Bone marrow (tissue), 2 donors: ENCODE measurements around the gene METTL25B.
"Not testable (repeated sequence)": the region's sequence is repeated elsewhere in the genome, so short reads cannot be mapped to it uniquely, and the experiment has no call there.

Source experiments
- DNase-seq, 2 donors: peaks; one replicate each; lab custom pipeline; 2025; lab: John Stamatoyannopoulos, UW

Gene METTL25B

GRCh38 chr1:156748670-156749418, 20.6 kb downstream of the METTL25B start:
- peak in 1 of 2 donors; percentile 45 for DNase-seq

GRCh38 chr1:156749419-156750118, 21.3 kb downstream of the METTL25B start:
- no peak for DNase-seq

DNA sequence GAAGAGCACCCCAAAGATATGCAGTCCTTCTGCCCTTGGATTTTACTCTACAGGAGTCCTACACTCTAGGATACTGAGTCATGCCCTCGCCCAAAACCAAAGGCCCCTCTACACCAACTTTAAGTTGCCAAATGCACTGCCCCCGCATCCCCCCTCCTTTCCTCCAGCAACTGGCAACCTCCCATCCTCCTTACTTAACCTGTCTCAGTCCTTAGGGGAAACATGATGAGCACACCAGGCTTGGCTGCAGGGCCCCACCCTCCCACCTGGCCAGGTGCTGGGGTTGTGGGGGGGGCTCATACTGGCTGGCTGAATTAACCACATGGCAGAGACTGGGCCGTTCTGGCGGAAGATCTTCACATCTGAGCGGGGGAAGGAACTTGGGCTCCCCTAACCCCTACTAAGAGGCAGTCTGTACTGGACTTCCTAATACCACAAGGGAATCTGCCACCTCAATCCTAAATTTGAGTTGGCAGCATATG, 22.0 kb downstream of the METTL25B start:
- peak in 1 of 2 donors; percentile 44 for DNase-seq

DNA sequence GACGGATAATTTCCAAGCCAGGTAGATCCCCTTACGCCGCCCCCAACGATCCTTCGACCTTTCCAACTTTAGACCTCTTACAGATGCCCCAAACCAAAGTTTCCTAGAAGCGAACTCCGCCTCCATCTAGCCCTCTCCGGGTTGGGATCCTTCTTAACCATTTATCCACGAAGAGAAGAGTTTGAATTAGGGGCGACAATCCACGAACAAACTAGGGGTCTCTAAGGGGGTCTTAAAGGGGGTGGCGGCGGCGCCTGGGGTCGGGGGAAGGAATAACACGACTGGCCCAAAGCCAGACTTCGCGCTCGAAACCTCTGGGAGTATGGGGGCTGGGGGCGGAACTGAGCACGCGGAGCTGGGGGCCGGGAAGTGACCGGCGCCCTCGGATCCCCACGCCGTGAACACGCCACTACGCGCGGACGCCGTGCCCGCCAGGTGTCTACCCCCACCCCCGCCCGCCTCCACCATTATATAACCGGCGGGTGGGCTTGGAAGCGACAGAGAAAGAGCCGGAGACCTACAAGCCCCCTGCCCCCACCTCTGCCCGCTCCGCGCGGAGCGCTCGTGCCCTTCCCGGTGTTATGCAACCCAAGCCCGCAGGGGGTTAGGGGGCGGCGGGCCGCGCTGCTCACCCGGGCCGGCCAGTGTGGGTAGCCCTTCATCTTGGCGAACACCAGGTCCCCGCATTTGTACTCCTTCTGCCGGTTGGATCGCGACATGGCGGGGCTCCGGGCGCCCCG, 22.6 kb downstream of the METTL25B start:
- no peak for DNase-seq

DNA sequence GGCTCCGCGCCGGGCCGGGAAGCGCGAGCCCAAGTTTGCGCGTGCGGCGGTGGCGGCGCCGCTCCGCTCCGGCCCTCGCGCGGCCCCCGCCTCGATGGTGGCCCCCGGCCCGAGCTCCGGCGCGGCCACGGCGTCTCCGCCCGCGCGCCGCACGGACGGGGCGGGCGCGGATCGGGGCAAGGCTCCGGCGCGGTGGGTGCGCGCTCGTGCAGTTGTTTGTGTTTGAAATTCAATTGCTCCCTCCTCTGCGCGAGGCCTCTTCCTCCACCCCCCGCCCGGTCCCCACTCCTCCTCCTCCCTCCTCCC, 23.1 kb downstream of the METTL25B start, which contains the start of gene HDGF:
Gene HDGF (minus strand): TSS at position 225 of the 306 bp plus-strand sequence. CDS start 246 bp downstream, outside the sequence.
- no peak for DNase-seq

GRCh38 chr1:156751757-156752481, 23.6 kb downstream of the METTL25B start:
- DNase-seq, result peak; percentile 75 to 89

- no peak for DNase-seq
Observed at GRCh38 chr1:156752843-156753482, 24.7 kb downstream of the METTL25B start.

DNA sequence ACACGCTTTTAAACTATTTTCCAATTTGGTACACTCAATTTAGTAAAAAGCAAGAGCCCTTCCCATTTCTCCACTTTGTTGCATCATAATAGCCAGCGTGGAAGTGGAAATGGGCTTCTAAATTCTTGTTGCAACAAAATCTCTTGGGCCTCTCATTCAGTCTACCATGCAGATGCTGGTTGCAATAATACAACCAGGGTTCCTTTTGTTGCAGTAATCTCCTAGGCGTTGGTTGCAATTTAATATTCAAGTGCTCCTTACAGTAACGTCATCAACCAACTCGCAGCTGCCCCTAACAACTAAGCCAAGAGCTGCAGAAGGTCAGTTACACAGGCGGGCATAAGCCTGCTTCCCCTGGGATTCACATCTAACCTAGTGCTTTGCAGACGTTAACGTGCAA, 25.9 kb downstream of the METTL25B start:
- no peak for DNase-seq

DNA sequence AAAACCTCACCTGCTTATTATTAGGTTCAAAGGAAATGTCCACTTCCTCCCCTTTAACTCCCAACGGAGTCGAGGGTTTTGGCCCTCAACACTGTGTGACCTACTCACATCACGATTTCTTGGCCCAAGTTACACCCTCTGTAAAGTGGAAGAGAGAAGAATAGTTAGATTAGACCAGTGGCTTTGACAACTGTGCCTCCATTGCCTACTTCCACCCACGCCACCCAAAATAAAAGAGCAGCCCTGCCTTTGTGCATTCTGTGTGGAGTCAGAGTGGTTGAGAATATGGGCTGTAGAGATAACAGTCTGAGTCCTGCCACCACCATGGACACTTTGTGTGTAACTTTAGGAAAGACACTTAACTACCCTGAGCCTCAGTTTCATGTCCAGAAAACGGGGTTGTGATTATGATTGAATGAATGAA, 27.3 kb downstream of the METTL25B start:
- DNase-seq, result no peak

DNA sequence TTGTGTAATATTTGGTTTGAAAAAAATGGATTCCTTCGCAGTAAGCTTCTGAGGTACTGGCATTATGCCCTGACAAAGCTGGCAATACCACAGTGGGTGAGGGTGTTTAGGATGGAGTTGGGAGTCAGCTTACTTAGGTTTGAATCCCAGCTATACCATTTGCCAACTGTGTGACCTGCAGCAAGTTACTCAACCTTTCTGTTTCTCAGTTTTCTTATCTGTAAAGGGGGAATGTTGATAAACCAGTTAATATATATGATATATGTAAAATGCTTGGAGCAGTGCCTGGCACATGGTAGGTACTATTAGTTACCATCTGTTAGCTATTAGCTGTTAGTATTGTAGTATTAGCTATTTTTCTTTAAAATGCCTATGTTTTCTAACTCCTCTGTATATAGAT, 28.1 kb downstream of the METTL25B start:
- no peak for DNase-seq

DNA sequence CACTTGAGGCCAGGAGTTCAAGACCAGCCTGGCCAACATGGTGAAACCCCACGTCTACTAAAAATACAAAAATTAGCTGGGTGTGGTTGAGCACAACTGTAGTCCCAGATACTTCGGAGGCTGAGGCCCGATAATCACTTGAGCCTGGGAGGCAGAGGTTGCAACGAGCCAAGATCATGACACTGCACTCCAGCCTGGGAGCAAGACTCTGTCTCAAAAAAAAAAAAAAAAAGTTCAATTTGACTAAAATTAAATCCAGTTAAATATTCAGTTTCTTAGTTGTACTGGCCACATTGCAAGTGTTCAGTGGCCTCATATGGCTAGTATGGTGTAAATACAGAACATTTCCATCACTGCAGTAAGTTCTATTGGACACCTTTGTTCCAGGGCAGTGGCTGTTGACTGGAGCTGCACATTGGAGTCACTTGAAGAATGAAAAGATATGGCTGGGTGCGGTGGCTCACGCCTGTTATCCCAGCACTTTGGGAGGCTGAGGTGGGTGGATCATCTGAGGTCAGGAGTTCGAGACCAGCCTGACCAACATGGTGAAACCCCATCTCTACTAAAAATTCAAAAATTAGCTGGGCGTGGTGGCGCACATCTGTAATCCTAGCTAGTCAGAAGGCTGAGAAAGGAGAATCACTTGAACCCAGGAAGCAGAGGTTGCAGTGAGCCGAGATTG, 29.4 kb downstream of the METTL25B start:
- not testable (repeated sequence) for DNase-seq

DNA sequence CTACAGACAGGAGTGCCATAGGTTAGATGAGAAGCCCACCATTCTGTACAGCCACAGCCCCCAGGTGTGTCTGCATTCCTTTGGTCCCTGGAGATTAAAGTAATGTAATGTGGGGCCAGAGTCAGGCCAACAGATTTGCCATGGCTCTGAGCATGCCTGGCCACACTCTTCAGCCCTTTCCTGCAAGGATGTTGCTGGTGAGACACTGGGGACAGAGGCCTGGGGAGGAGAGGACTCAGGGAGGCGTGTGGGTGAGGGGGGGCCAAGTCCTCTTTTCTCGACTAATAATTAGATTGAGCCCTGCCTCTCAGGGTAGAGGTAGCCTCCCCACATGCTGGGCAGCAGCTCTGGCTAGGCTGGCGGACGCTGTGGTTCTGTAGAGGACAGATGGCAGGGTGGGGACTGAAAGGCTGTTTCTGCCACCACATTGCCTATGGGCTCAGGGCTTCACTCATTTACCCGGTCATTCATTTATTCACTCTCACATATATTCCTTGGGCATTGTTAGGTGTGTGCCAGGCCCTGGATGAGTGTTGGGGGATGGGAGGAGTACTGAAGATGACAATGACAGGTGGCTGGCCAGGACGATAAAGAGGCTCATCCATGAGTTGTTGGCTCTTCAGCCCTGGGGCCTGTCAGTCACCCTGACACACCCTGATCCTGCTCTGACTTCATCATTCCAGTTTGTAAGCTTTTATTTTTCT, 32.0 kb downstream of the METTL25B start:
- no peak for DNase-seq

GRCh38 chr1:156760796-156761104, 32.5 kb downstream of the METTL25B start:
- no peak for DNase-seq

DNA sequence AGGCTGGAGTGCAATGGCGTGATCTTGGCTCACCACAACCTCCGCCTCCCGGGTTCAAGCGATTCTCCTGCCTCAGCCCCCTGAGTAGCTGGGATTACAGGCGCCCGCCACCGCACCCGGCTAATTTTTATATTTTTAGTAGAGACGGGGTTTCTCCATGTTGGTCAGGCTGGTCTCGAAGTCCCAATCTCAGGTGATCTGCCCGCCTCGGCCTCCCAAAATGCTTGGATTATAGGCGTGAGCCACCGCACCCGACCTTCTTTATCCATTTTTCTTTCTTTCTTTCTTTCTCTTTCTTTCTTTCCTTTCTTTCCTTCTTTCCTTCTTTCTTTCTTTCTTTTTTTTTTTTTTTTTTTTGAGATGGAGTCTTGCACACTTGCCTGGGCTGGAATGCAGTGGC, 36.9 kb downstream of the METTL25B start:
- not testable (repeated sequence) for DNase-seq

GRCh38 chr1:156765666-156766065, 37.4 kb downstream of the METTL25B start:
- no peak for DNase-seq

DNA sequence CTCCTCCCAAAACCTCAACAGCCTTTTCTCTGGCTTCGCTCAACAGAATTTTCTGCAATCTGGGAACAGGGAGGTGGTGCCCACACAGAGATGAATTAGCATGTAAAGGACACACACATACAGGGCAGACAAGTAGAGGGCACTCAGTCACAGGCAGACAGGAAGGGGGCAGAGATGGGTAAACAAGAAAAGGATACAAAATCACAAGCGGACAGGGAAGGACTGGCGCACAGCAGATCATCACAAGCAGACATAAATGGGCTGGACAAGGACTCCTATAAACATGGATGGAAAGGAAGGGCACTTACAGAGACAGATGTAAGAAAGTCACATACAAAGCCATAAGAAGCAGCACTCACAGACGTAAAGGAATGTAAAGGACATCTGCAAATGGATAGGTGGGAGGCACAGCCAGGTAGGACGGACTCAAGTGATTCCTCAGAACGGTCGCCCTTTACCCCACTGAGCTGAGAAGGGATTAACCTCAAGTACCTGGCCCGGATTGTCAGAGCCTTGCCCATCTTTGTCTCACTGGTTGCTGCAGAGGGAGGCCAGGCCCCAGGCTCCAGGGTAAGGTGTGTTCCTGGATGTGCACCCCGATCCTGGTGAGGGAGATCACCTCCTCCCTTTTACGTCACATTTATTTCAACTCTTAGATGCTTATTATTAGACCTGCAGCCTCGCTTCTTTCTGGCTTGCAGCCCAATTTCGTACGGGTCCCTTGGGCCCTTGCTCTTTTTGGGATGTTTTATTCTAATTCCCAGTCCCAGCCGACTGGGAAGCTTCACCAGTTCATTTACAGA, 38.2 kb downstream of the METTL25B start:
- DNase-seq, result peak in 1 of 2 donors; percentile 69

DNA sequence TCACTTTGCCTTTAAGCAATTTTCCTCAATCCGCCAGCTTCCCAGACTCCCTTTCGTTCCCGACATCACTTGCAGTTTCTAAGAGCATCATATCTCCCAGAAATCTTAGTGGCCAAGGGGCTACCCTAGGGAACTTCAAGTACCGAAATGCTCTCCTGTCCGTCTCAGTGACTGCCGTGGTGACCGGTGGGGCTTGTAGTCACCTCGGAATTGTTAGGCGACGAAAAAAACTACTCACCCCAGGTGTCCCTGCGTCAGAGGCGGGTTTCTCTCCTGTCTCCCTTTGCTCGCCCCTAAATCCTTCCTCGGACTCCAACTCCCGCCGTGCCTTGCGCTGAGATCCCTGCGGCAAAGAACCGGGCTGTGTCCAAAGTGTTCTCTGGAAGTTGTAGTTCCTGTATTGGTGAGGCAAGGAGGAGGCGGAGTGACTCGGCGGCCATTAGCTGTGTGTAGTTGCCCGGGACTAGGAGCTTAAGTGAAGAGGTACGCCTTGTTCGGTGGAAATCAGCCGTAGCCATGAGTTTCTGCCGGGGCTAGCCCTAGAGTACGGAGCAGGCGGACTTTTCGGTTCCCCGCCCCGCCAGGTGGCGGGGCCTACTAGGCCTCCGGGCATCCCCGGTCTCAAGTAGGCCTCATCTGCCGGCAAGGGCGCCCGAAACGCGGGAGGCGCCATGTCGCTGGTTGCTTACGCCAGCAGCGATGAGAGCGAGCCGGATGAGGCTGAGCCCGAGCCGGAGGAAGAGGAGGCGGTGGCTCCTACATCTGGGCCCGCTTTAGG, 39.0 kb downstream of the METTL25B start, which contains the start of gene PRCC:
Gene PRCC (plus strand): TSS at position 435 of the 778 bp plus-strand sequence. CDS start 237 bp downstream, at position 672.
- peak; percentile 82 to 100 for DNase-seq

DNA sequence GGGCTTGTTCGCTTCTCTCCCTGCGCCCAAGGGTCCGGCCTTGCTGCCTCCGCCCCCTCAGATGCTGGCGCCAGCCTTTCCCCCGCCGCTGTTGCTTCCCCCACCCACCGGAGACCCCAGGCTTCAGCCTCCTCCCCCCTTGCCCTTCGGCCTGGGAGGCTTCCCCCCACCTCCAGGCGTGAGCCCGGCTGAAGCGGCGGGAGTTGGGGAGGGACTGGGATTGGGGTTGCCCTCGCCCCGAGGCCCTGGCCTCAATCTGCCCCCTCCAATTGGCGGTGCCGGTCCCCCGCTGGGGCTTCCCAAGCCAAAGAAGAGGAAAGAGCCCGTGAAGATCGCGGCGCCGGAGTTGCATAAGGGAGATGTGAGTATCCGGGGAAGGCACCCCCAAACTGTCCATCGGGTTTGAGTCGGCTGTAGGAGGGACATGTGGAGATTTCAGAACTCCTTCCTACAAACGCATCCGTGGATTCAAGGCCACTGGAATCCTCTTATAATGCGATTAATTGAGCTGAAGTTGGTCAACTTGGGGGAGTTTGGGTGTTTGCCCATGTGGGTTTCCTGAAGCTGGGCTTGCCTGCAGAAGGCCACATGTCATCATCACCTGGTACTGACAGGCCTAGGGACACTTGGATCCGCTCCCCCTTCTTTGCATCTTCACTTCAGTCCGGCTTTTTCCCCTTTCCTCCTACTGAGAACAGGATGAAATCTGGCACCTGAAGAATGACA, 39.8 kb downstream of the METTL25B start:
- DNase-seq, result peak in 1 of 2 donors; percentile 64
